RWPE1 (cell line): ENCODE results near the gene GPR108.

Source experiments
- CTCF ChIA-PET: fragments of 350-600 bp; sonication (Branson Sonifier 250); formaldehyde crosslinking; extraction: SDS; loops from one replicate; lab custom pipeline; 2021; lab: Yijun Ruan, JAX
- POLR2A ChIA-PET: fragments of 400-600 bp; formaldehyde crosslinking; extraction: SDS; loops from one replicate; lab custom pipeline; 2020; ENCODE audit warnings: antibody characterized with exemption; ENCODE audit not compliant: low non-redundant PET; lab: Yijun Ruan, JAX
- DNase-seq: peaks from one replicate; pipeline ENCODE4 v3.0.0; 2012; ENCODE audit warnings: low spot score
- H3K27ac ChIP-seq: fragments of 450-650 bp; 2 replicates; pipeline ENCODE4 v1.5.1; 2017
- TF ChIP-seq, protein P1 (sequence below): fragments of 450-650 bp; conservative IDR thresholded peaks from 2 replicates; pipeline ENCODE4 v1.5.1; 2017; ENCODE audit warnings: low read depth, mild to moderate bottlenecking

The GPR108 gene

DNA sequence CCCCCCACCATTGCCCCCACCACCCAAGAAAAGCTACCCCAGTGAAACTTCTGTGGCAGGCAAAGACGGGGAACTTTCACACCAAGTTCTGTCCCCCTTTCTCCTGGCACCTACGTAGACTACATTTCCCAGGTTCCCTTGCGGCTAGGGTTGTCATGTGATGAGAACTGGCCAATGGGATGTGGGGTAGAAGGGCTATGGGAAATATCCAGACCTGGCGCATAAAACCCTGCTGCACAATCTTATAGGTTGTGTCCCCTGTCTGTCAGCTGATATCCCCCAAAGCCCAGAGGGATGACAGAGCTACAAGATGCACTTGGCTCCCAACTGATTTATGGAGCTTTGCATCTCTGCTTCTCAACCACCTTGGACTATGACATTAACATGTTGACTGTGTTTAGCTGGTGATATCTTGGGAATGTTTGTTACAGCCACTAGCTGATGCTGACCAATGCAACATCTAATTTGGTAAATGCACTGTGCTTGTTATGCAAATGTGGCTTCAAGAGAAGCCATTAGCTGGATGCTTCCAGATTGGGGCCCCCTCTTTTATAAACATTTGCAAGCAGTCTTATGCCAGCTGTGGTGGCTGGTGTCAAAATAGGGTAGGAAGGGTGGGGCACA, 23.8 kb upstream of the GPR108 start:
- TF ChIP-seq, protein P1, sequence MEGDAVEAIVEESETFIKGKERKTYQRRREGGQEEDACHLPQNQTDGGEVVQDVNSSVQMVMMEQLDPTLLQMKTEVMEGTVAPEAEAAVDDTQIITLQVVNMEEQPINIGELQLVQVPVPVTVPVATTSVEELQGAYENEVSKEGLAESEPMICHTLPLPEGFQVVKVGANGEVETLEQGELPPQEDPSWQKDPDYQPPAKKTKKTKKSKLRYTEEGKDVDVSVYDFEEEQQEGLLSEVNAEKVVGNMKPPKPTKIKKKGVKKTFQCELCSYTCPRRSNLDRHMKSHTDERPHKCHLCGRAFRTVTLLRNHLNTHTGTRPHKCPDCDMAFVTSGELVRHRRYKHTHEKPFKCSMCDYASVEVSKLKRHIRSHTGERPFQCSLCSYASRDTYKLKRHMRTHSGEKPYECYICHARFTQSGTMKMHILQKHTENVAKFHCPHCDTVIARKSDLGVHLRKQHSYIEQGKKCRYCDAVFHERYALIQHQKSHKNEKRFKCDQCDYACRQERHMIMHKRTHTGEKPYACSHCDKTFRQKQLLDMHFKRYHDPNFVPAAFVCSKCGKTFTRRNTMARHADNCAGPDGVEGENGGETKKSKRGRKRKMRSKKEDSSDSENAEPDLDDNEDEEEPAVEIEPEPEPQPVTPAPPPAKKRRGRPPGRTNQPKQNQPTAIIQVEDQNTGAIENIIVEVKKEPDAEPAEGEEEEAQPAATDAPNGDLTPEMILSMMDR, result no peak
- DNase-seq, result peak; percentile 51
- H3K27ac ChIP-seq, result no peak overlapping the region
- CTCF ChIA-PET, result no interaction called here
- POLR2A ChIA-PET, result interaction anchor here (0.5 to 1.0 kb wide), 3 partner anchors 22 to 360 kb away, joined by 3 to 10 read pairs (median 6); no protein-coding TSS in a partner anchor

DNA sequence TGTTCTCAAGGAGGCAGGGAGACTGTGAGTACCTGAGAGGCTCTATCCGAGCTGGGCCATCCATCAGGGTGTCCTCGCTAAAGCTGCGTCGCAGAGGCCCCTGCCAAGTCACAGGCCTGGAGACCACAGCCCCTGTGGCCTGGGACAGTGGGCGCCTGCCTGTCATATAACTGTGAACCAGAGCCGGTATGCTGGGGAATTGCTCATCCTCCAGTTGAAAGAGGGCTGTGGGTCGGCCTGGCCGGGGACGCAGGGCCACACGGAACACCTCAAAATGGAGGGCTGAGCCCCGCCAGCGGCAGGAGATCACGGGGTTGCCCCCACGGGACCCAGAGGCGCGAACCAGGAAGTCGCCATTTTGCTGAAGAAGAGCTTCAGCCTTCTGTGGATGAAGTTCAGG, 23.2 kb upstream of the GPR108 start:
- CTCF ChIA-PET, result no interaction called here

DNA sequence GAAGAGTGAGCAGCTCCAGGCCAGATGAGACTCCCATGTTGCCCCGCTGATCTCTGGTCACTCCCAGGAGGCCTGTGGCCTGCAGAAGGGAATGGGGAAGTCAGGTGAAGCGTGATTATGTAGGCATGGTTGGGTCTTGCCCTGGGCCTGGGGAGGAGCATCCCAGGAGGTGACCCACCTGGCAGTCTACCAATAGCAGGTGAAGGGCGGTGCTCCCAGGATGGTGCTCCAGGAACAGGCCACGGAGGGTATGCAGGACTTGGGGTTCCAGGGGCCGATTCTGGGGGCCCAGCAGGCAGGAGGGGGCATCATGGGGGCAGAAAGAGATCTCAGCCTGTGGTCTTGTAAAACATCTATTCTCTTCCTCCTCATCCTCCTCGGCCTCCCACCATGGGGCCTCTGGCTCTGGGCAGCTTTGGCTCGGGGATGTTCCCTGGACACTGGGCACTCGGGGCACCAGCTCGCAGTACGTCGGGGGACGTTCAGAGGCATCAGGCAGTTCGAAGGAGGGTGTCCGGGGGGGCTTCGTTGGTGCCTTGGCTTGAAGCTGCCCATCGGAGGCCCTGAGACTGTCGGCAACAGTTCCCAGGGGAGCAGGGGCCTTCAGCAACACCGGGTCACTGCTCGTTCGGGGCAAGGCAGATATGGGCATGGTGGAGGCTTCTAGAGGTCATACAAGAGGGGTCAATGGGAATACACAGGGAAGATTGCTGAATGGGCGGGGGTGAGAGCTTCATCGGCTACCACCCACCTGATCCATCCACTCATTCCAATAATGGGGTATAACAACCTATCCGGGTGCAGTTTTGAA, 17.5 kb upstream of the GPR108 start:
- CTCF ChIA-PET, result no interaction called here
- TF ChIP-seq, protein P1, result no peak
- DNase-seq, result no peak
- H3K27ac ChIP-seq, result peak overlapping the region; percentile 12
- POLR2A ChIA-PET, result no interaction called here

More for the DNA sequence above, 23.2 kb upstream of the GPR108 start:
- POLR2A ChIA-PET, result interaction anchor here (0.7 kb wide), 1 partner anchor 97 kb away, joined by 3 read pairs; no protein-coding TSS in a partner anchor
- H3K27ac ChIP-seq, result peak overlapping the region; percentile 21; the same call in 1 of the 2 replicates
- TF ChIP-seq, protein P1, result no peak
- DNase-seq, result no peak

DNA sequence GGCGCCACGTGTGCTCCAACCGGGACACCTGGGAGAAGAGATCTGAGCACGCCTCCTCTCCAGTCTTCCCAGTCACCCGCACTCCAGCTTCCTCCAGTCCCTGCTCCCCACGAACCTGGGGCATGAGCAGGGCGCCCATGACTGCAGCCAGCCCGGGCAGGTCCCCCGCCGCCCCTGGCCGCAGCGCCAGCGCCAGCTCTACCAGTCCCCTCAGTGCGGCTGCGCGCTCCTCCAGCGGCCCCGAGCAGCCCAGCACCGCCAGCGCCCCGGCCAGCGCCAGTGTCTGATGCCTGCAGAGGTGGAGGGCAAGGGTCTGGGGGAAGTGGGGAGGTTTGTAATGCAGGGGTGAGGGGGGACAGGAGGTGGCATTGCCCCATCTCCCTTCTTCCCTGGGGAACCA, 16.8 kb upstream of the GPR108 start:
- peak overlapping the region; percentile 12 for H3K27ac ChIP-seq
- TF ChIP-seq, protein P1, result no peak
- ChIA-PET POLR2A (no interaction called here), CTCF (interaction anchor here (0.6 kb wide), 1 partner anchor 29 kb away, joined by 3 read pairs; no protein-coding TSS in a partner anchor)
- no peak for DNase-seq

DNA sequence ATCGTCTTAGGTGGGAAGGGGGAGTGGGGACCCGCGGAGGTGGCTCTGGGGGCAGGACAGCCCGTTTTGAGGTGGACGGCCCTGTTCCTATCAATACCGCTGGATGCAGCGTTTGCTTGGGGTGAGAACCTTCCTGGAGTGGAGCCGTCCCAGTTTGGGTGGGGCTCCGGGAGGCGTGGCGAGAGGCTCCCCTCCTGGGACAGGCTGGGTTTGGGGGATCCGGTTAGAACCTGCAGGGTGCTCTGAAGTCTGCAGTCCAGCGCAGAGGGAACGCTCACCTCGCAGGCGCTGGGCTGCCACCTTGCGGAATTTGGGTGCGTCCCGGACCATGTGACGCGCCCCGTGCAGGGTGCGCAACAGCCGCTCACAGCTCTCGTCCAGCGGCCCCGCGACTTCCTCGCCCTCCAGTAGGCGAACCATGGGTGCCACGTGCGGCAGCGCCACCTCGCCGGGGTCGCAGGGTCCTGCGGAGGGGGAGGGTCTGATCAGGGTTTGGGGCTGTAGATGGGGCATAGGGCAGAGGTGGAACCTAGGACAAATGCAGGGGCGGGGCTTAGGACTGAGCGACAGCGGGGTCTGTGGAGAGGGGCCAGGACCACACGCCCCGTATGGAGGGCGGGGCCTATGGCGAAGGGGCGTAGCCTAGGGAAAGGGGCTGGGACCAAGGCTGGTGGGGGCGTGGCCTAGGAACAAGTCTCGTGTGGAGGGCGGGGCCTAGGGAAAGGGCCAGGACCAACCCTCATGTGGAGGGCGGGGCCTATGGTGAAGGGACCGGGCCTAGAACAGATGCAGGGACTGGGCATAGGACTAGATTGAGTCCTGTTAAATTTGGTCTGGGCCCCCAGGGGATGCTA, 16.0 kb upstream of the GPR108 start:
- POLR2A ChIA-PET, result no interaction called here
- peak overlapping the region; percentile 12 for H3K27ac ChIP-seq
- TF ChIP-seq, protein P1, result no peak
- CTCF ChIA-PET, result interaction anchor here (0.6 kb wide), 1 partner anchor 29 kb away, joined by 3 read pairs; no protein-coding TSS in a partner anchor
- DNase-seq, result peak; percentile 79
